Lower leg skin (tissue), 4 donors: ENCODE data around the gene GANC. TPM values are rescaled to one million over a fixed set of nuclear protein-coding genes. Genes with fewer than 3 reads are reported as not detected.
"Not testable (repeated sequence)": the region's sequence is repeated elsewhere in the genome, so short reads cannot be mapped to it uniquely, and the experiment has no call there.

ENCODE experiments used
- DNase-seq, 2 donors: peaks; one replicate each; pipeline ENCODE4 v3.0.0-alpha.2; 2019; ENCODE audit warnings: low spot score in 2 of 2
- H3K4me3 ChIP-seq: fragments of 200-600 bp; sonication (generic); 2 replicates; pipeline ENCODE4 v1.5.1; 2017; ENCODE audit warnings: mild to moderate bottlenecking, low read depth; ENCODE audit not compliant: poor library complexity, severe bottlenecking
- CTCF ChIP-seq, 3 donors: fragments of 450-650 bp; IDR thresholded peaks; one replicate each; pipeline ENCODE4 v1.5.1; 2016; ENCODE audit warnings: antibody characterized with exemption in 3 of 3, mild to moderate bottlenecking in 3 of 3, moderate library complexity in 2 of 3
- POLR2A ChIP-seq, 2 donors: fragments of 450-650 bp; IDR thresholded peaks; one replicate each; pipeline ENCODE4 v1.6.1; 2016 to 2017; ENCODE audit warnings: antibody characterized with exemption in 2 of 2, mild to moderate bottlenecking in 1 of 2, moderate library complexity in 1 of 2
- WGBS, 2 donors: methylation state at CpG; one replicate each; pipeline ENCODE4 v1.1.5; 2018; 5-methylcytosine and 5-hydroxymethylcytosine counted together
- intact Hi-C: fragments of 100-400 bp; cut with DNase I; formaldehyde crosslinking; loops from one replicate; pipeline ENCODE4 v1.15.0; 2023; ENCODE audit warnings: low total_unique reads
- total RNA-seq, 4 donors: library from RNA; depleted of rRNA; stranded (reverse); fragments of >200 nt; gene quantifications; one replicate each; pipeline ENCODE4 v1.1.0, GENCODE V29; 2016

GANC gene
- total RNA-seq, result 10 to 100 TPM; 10.5 to 26.4 (median 22.0) TPM

GRCh38 chr15:42272939-42273899 lies at the start of gene GANC, which contains the start of gene TMEM87A:
Gene GANC, plus strand, starts transcription at chr15:42273201. Its CDS starts 1,281 bp downstream, at chr15:42274482.
Gene TMEM87A, minus strand, starts transcription at chr15:42273433. Its CDS starts 35 bp downstream, at chr15:42273398.
- WGBS, 2 donors, result 0% methylated on average over 40 to 52 of the region's 52 CpGs
- intact Hi-C loops, result no loop called here
- TF ChIP-seq CTCF (IDR thresholded peaks at IDR 0.05) (no peak), POLR2A (IDR thresholded peaks at IDR 0.05) (peak in 1 of 2 donors; percentile 35)
- H3K4me3 ChIP-seq, result peak within 1 kb of the TSS; percentile 60
- DNase-seq, result peak; percentile 98 to 99

GRCh38 chr15:42226648-42227047 lies 46.4 kb upstream of the GANC start:
- no peak overlapping the region for H3K4me3 ChIP-seq
- intact Hi-C loops, result no loop called here
- no peak for DNase-seq
- WGBS, 2 donors, result 87 to 95% methylated on average over 5 of the region's 5 CpGs
- TF ChIP-seq CTCF (IDR thresholded peaks at IDR 0.05) (no peak), POLR2A (IDR thresholded peaks at IDR 0.05) (no peak)

- no peak overlapping the region for H3K4me3 ChIP-seq
- 74 to 80% methylated on average over 1 of the region's 1 CpG for WGBS, 2 donors
- TF ChIP-seq POLR2A (IDR thresholded peaks at IDR 0.05) (no peak), CTCF (IDR thresholded peaks at IDR 0.05) (no peak)
- intact Hi-C loops, result no loop called here
- no peak for DNase-seq
Observed at GRCh38 chr15:42228036-42228435, 45.0 kb upstream of the GANC start.

- DNase-seq, intact Hi-C loops, H3K4me3 ChIP-seq: not testable (repeated sequence)
- WGBS, 2 donors, result 92 to 95% methylated on average over 5 of the region's 5 CpGs
Observed at GRCh38 chr15:42228981-42229380, 44.0 kb upstream of the GANC start.

GRCh38 chr15:42231088-42231487 lies 41.9 kb upstream of the GANC start:
- intact Hi-C loops, result no loop called here
- TF ChIP-seq CTCF (IDR thresholded peaks at IDR 0.05) (no peak), POLR2A (IDR thresholded peaks at IDR 0.05) (no peak)
- 91 to 98% methylated on average over 1 of the region's 1 CpG for WGBS, 2 donors
- DNase-seq, result no peak
- H3K4me3 ChIP-seq, result no peak overlapping the region

- DNase-seq, result no peak
- intact Hi-C loops, result no loop called here
- WGBS, 2 donors, result 76 to 79% methylated on average over 5 of the region's 5 CpGs
- TF ChIP-seq POLR2A (IDR thresholded peaks at IDR 0.05) (no peak), CTCF (IDR thresholded peaks at IDR 0.05) (no peak)
- no peak overlapping the region for H3K4me3 ChIP-seq
Observed at GRCh38 chr15:42232606-42233005, 40.4 kb upstream of the GANC start.
